Transverse colon (tissue), 4 donors: ENCODE data around the gene ANK3.

Experiments used
- CTCF ChIP-seq, 5 experiments: fragments of 200-600 bp in 3 of 5; fragments of 450-650 bp in 2 of 5; sonication (generic) in 3 of 5; IDR thresholded peaks; 1 replicate in 2 of 5; 2 replicates in 3 of 5; pipeline ENCODE4 v1.5.1; 2016 to 2017; ENCODE audit warnings: antibody characterized with exemption in 5 of 5, inconsistent platforms in 3 of 5, mild to moderate bottlenecking in 2 of 5, moderate library complexity in 1 of 5
- EP300 ChIP-seq: sonication (generic); formaldehyde crosslinking; IDR thresholded peaks from one replicate; pipeline ENCODE4 v1.6.1; 2017; ENCODE audit warnings: antibody characterized with exemption, low read depth
- POLR2A ChIP-seq: fragments of 450-650 bp; IDR thresholded peaks from one replicate; pipeline ENCODE4 v1.6.1; 2016; ENCODE audit warnings: antibody characterized with exemption, mild to moderate bottlenecking, moderate library complexity
- POLR2AphosphoS5 ChIP-seq, 3 donors: sonication (generic); formaldehyde crosslinking; IDR thresholded peaks; one replicate each; pipeline ENCODE4 v1.6.1; 2016; ENCODE audit warnings: antibody characterized with exemption in 3 of 3

DNA sequence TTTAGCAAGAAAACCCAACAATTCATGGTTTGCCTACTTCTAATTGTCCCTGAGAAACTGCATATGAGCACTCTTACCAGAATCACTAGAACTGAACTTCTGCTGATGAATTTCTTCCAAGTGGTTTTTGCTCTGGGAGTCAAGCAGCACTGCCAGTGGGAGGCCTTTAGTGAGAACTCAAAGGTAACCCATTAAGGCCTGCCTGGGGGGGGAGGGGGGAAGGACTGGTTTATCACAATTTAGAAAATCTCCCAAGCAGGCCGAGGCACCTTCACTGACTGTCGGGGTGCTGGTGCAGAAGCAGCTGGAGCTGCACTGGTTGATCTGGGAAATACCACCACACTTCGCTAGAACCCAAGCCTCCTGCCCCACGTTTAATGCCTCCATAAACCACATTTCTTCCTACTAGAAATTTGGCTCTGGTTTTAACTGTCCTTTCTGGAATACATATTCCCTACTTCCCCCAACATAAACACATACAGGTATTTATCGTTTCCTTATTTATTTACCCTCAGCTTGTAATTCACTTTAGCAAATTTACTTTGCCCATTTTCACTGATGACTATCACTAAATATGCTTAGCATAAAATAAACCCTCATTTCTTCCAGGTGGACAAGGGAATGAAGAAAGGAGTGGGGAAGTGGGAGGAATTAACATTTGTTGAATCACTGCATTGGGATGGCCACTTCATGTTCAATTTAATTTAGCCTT, 14.2 kb downstream of the ANK3 start:
- no peak for TF ChIP-seq CTCF (IDR thresholded peaks at IDR 0.05)
- TF ChIP-seq POLR2A: no peak
- TF ChIP-seq EP300: no peak
- TF ChIP-seq POLR2AphosphoS5 (IDR thresholded peaks at IDR 0.05): no peak
